ENCODE results near the gene C17orf107.
"Not testable (repeated sequence)": the region's sequence is repeated elsewhere in the genome, so short reads cannot be mapped to it uniquely, and the experiment has no call there.

Gene C17orf107

DNA sequence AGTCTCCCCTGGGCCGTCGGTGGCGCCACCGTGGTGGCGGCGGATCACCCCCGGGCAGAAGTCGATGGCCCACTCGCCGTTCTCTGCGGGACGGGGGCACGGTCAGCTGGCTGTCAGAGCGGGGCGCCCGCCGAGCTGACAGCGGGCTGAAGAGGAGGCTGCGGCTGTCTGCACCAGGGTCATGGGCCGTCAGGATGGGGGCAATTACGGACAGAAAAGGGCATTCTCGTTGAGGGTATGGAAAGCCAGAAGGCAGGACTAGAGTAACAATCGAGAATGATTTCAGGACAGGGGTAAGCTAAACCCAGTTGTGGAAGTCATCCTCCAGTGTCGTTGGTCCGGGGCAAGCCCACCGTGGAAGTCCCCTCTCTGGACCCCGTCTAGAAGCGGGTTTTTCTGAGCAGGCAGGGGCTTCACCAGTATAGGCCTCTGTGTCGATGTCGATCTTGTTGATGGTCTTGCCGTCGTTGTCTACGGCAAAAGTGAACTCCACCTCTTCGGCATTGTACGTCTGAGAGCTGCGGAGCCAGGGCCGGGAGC, 1.8 kb downstream of the C17orf107 start:
- Mint-ChIP-seq H3K27ac (no peak overlapping the region), H3K4me3 (peak overlapping the region; percentile 87), H3K36me3 (ENCODE audit: low read depth) (peaks cover 1% of the 10 kb centered on the region), H3K27me3 (no peaks in the 10 kb centered on the region), H3K4me1 (ENCODE audit: low read depth) (peaks cover 45% of the 10 kb centered on the region), H3K9me3 (no peaks in the 10 kb centered on the region)

DNA sequence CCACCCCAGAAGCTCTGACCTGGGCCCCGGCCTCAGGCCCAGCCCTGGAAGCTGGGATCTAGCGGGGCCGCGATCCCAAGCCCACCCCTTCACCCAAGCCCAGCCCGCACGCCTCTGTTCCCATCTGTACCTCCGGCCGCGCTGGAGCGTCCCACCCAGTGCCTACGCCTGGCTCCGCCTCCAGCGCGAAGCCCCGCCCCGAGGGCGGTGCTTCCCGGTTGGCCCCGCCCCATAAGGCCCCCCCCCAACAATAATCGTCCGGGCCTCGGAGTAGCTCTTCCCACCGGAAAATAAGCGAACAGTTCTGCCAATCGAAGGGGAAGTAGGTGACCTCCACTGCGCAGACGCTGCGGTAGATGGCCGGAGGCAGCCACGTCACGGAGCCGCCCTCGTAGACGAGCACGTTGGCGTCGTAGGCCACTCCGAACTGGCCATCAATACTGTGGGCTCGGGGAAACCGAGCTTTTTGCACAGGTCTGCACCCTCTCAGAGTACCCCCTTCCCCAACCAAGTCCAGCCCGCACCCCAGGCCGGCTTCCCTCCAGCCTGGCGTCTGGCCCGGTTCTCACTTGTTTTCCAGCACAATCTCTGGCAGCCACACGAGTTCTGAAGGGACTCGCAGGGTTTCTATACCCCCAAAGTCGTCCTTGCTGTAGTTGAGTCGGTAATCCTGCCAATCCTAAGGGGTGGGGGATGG, 2.5 kb downstream of the C17orf107 start:
- Mint-ChIP-seq H3K4me3 (peak overlapping the region; percentile 87), H3K36me3 (ENCODE audit: low read depth) (no peaks in the 10 kb centered on the region), H3K9me3 (no peaks in the 10 kb centered on the region)

DNA sequence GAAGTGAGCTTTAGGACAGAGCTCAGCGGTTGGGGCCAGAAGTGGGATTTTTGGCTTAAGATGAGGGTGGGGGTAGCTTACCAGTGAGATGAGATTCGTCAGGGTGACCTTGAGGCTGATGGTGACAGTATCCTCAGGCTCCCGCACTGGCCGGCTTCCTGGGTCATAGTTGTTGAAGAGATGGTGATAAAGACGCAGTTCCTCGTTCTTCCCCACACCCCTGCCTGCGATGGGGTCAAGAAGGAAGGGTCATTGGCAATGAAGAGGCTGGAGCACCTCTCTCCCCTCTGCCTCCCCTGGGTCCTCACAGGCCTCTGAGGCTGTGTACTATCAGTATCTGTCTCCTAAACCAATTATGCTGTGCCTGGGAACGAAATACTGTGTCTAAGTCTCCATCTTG, 3.2 kb downstream of the C17orf107 start:
- peak overlapping the region; percentile 45 for H3K27ac Mint-ChIP-seq
- H3K36me3 Mint-ChIP-seq (ENCODE audit: low read depth) = no peaks in the 10 kb centered on the region
- H3K27me3 Mint-ChIP-seq = no peaks in the 10 kb centered on the region
- peaks cover 45% of the 10 kb centered on the region for H3K4me1 Mint-ChIP-seq (ENCODE audit: low read depth)
- no peak overlapping the region for H3K4me3 Mint-ChIP-seq
- no peaks in the 10 kb centered on the region for H3K9me3 Mint-ChIP-seq

More for the DNA sequence above, 2.5 kb downstream of the C17orf107 start:
- Mint-ChIP-seq H3K27me3 (no peaks in the 10 kb centered on the region), H3K27ac (no peak overlapping the region), H3K4me1 (ENCODE audit: low read depth) (peaks cover 45% of the 10 kb centered on the region)

DNA sequence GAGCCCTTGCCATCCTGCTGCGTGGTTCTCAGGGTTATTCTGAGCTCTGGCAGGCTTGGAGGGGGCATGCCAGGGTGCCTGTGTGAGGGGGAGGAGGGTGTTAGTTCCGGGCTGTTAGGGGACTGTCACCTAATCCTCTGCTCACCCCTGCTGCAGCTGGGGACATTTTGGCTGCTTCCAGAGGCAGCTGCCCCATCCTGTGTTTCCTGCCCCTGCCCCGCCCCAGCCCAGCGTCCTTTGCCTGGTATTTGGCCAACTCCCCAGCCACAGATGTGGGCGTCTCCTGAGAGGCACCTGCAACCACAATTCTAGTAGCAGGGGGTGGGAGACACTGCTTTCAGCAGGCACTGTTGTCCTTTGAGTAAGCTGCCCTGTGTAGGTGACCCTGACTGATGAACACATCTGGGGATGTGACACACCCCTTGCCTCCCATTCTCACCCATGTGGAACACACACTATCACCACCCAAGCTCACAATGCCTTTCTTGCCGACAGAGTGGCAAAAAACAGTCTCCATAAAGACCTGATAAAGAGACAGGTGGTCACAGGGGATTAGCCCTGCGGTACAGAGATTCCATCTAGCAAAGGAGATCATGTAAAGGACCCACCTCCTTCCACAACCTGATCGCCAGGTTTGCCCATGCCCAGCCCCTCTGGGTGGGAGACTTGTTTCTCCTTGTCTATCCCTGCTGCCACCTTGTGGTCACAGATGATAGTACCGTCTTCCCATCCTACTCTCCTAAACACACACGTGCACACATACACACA, 3.9 kb downstream of the C17orf107 start, which contains the start of gene CHRNE:
Gene CHRNE, minus strand, starts transcription at position 48 of the 768 bp plus-strand sequence. Its CDS starts 35 bp downstream, at position 13.
- Mint-ChIP-seq H3K4me3 (peak within 1 kb of the TSS; percentile 70), H3K27me3 (no peaks in the 10 kb centered on the region), H3K27ac (peak within 1 kb of the TSS; percentile 54), H3K9me3 (no peaks in the 10 kb centered on the region), H3K36me3 (ENCODE audit: low read depth) (no peaks in the 10 kb centered on the region), H3K4me1 (ENCODE audit: low read depth) (peaks cover 44% of the 10 kb centered on the region)

DNA sequence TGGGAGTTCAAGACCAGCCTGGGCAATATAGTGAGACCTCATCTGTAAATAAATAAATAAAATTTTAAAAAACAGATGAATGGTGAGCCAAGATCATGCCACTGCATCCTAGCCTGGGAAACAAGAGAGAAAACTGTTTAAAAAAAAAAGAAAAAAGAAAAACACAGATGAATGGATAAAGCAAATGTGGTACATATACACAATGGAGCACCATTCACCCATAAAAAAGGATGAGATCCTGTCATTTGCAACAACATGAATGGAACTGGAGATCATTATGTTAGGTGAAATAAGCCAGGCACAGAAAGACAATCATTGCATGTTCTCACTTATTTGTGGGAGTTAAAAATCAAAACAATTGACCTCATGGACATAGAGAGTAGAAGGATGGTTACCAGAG, 7.3 kb downstream of the C17orf107 start:
- not testable (repeated sequence) for H3K36me3 Mint-ChIP-seq (ENCODE audit: low read depth); H3K9me3 Mint-ChIP-seq

DNA sequence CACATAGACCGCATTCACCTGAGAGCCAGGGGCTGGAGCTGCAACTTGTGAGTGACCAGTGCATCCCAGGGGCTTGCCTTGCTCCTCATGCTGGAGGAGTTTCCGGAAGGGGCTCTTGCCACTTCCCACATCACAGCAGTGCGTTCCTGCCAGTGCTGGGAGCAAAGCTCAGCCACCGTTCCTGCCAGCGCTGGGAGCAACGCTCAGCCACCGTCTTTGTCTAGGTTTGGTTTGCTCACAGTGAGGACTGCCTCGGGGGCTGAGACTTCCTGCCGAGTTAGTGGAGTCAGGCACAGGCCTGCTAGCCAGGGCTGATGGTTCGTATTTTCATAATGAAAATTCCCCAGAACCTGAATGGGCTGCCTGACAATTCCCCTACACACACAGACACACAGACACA, 9.0 kb downstream of the C17orf107 start:
- H3K36me3 Mint-ChIP-seq (ENCODE audit: low read depth) = no peaks in the 10 kb centered on the region
- no peaks in the 10 kb centered on the region for H3K9me3 Mint-ChIP-seq
- no peak overlapping the region for H3K4me3 Mint-ChIP-seq
- H3K27ac Mint-ChIP-seq = no peak overlapping the region
- no peaks in the 10 kb centered on the region for H3K27me3 Mint-ChIP-seq
- H3K4me1 Mint-ChIP-seq (ENCODE audit: low read depth) = peaks cover 5% of the 10 kb centered on the region

More for the DNA sequence above, 7.3 kb downstream of the C17orf107 start:
- H3K4me1 Mint-ChIP-seq (ENCODE audit: low read depth) = peaks cover 19% of the 10 kb centered on the region
- not testable (repeated sequence) for H3K27ac Mint-ChIP-seq, H3K27me3 Mint-ChIP-seq, H3K4me3 Mint-ChIP-seq

DNA sequence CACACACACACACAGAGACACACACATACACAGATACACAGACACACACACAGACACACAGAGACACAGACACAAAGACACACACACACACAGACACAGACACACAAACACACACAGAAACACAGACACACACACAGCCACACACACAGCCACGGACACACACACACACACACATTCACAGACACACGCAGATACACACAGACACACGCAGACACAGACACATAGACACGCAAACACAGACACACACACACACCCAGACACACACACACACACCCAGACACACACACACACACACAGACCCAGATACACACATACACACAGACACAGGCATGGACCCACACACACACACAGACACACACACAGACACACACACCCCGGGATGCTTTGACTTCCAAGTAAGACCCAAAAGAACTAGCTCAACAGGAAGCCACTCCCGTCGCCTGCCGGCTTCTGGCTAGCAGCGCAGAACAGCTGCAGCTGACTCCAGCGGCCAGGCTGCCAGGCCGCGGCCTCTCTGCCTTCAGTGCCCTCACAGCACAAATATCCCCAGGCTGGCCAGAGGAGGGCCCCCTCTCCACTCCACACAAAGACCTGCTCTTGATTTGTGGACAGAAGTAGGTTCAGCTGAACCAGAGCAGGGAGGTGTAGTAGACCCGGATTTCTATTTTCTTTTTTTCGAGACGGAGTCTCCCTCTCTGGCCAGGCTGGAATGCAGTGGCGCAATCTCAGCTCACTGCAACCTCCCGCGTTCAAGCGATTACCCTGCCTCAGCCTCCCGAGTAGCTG, 9.6 kb downstream of the C17orf107 start:
- H3K36me3 Mint-ChIP-seq (ENCODE audit: low read depth) = no peaks in the 10 kb centered on the region
- H3K27me3 Mint-ChIP-seq = no peaks in the 10 kb centered on the region
- H3K27ac Mint-ChIP-seq = no peak overlapping the region
- H3K4me1 Mint-ChIP-seq (ENCODE audit: low read depth) = no peaks in the 10 kb centered on the region
- no peaks in the 10 kb centered on the region for H3K9me3 Mint-ChIP-seq
- H3K4me3 Mint-ChIP-seq = no peak overlapping the region

DNA sequence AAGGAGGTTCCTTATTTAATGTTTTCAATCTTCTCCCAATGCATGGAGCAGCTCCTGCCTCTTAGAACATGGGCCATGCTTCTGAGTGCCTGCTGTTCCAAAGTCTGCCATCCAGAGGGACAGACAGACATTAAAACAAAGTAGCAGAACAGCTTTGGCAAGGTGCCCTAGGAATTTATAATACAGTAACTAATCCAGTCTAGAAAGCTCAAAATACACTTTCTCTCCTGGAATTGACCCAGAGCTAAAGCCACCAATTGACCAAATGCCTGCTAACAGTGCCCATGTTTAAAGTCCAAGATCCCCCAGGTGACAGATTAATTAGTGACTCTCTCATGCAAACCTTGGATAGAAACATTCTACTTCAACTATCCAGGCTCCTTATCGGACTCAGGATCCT, 14.7 kb downstream of the C17orf107 start:
- Mint-ChIP-seq H3K36me3 (ENCODE audit: low read depth) (no peaks in the 10 kb centered on the region), H3K27ac (no peak overlapping the region), H3K9me3 (no peaks in the 10 kb centered on the region)

DNA sequence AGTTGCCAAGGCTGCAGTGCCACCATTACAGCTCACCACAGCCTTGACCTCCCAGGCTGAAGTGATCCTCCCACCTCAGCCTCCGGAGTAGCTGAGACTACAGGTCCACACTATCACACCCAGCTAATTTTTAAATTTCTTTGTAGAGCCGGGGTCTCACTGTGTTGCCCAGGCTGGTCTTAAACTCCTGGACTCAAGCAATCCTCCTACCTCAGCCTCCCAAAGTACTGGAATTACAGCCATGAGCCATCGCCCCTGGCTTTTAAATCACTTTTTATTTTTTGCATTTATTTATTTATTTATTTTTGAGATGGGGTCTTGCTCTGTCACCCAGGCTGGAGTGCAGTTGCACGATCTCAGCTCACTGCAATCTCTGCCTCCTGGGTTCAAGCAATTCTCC, 15.2 kb downstream of the C17orf107 start:
- not testable (repeated sequence) for H3K4me1 Mint-ChIP-seq (ENCODE audit: low read depth); H3K4me3 Mint-ChIP-seq; H3K36me3 Mint-ChIP-seq (ENCODE audit: low read depth); H3K27me3 Mint-ChIP-seq; H3K9me3 Mint-ChIP-seq; H3K27ac Mint-ChIP-seq

More for the DNA sequence above, 14.7 kb downstream of the C17orf107 start:
- H3K4me3 Mint-ChIP-seq = no peak overlapping the region
- no peaks in the 10 kb centered on the region for H3K4me1 Mint-ChIP-seq (ENCODE audit: low read depth)
- H3K27me3 Mint-ChIP-seq = no peaks in the 10 kb centered on the region

DNA sequence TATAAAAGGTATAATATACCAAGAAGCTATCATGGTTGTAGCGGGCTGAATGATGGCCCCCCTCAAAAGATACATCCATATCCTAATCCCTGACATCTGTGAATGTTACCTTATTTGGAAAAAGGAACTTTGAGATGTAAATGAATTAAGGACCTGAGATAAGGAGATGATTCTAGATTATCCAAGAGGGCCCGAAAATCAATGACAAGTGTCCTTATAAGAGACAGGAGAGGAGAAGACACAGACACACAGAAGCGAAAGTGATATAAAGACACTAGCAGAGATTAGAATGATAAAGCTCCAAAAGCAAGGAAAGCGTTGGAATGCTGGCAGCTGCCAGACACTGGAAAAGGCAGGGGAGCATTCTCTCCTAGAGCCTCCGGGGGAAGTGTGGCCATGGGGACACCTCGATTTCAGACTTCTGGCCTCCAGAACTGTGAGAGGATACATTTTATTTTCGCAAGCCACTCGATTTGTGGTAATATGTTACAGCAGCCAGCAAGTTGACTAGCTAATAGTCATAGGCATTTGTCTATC, 20.2 kb downstream of the C17orf107 start:
- no peak overlapping the region for H3K4me3 Mint-ChIP-seq
- H3K9me3 Mint-ChIP-seq = no peaks in the 10 kb centered on the region
- H3K27me3 Mint-ChIP-seq = no peaks in the 10 kb centered on the region
- no peaks in the 10 kb centered on the region for H3K36me3 Mint-ChIP-seq (ENCODE audit: low read depth)
- H3K27ac Mint-ChIP-seq = no peak overlapping the region
- H3K4me1 Mint-ChIP-seq (ENCODE audit: low read depth) = peaks cover 3% of the 10 kb centered on the region

DNA sequence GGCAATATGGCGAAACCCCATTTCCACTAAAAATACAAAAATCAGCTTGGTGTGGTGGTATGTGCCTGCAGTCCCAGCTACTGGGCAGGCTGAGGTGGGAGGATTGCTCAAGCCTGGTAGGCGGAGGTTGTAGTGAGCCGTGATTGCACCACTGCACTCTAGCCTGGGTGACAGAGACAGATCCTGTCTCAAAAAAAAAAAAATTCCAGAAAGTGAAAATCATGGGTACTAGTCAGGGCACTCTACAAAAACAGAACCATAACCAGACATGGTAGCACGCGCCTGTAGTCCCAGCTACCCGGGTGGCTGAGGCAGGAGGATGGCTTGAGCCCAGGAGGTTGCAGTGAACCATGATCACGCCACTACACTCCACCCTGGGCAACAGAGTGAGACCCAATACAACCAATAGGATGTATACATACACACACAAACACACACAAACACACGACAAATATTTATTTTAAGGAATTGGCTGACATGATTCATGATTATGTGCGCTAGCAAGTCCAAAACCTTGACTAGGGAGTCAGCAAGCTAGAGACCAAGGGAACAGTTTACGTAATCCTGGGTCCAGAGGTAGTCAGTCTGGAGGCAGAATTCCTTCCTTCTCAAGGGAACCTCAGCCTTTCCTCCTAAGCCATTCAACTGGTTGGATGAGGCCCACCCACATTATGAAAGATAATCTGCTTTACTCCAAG, 21.2 kb downstream of the C17orf107 start:
- H3K36me3 Mint-ChIP-seq (ENCODE audit: low read depth) = no peaks in the 10 kb centered on the region
- no peak overlapping the region for H3K4me3 Mint-ChIP-seq
- no peaks in the 10 kb centered on the region for H3K27me3 Mint-ChIP-seq
- H3K9me3 Mint-ChIP-seq = no peaks in the 10 kb centered on the region
- peaks cover 3% of the 10 kb centered on the region for H3K4me1 Mint-ChIP-seq (ENCODE audit: low read depth)
- no peak overlapping the region for H3K27ac Mint-ChIP-seq

DNA sequence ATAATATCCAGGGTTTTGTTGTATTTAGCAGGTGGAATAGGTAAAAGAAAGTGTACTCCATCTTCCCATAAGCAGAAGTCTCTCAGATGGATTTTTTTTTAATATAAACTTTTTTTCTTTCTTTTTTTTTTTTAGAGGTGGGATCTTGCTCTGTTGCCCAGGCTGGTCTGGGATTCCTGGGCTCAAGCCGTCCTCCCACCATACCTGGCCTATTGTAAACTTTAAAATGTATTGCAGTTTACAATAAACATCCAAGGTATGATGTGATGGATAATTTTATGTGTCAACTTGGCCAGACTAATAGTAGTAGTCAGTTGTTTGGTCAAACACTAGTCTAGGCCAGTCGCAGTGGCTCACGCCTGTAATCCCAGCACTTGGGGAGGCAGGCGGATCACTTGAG, 22.0 kb downstream of the C17orf107 start:
- no peaks in the 10 kb centered on the region for H3K36me3 Mint-ChIP-seq (ENCODE audit: low read depth)
- no peak overlapping the region for H3K27ac Mint-ChIP-seq
- H3K4me3 Mint-ChIP-seq = no peak overlapping the region
- H3K4me1 Mint-ChIP-seq (ENCODE audit: low read depth) = peaks cover 4% of the 10 kb centered on the region
- no peaks in the 10 kb centered on the region for H3K9me3 Mint-ChIP-seq
- no peaks in the 10 kb centered on the region for H3K27me3 Mint-ChIP-seq

DNA sequence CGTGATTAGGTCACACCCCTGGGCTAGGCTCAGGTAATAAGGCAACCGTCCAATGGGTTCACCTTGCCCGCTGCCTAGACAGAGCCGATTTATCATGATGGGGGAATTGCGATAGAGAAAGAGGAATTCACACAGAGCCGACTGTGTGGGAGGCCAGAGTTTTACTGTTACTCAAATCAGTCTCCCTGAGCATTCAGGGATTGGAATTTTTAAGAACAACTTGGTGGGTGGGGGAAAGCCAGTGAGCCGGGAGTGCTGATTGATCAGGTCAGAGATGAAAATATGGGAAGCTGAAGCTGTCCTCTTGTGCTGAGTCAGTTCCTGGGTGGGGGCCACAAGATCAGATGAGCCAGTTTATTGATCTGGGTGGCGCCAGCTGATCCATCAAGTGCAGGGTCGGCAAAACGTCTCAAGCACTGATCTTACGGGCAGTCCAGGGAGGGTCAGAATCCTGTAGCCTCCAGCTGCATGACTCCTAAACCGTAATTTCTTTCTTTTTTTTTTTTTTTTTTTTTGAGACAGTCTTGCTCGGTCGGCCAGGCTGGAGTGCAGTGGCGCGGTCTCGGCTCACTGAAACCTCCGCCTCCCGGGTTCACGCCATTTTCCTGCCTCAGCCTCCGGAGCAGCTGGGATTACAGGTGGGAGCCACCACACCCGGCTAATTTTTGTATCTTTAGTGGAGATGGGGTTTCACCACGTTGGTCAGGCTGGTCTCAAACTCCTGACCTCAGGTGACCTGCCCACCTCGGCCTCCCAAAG, 27.4 kb downstream of the C17orf107 start:
- H3K27ac Mint-ChIP-seq; H3K4me1 Mint-ChIP-seq (ENCODE audit: low read depth); H3K27me3 Mint-ChIP-seq; H3K4me3 Mint-ChIP-seq; H3K9me3 Mint-ChIP-seq: not testable (repeated sequence)
- peaks cover 18% of the 10 kb centered on the region for H3K36me3 Mint-ChIP-seq (ENCODE audit: low read depth)

DNA sequence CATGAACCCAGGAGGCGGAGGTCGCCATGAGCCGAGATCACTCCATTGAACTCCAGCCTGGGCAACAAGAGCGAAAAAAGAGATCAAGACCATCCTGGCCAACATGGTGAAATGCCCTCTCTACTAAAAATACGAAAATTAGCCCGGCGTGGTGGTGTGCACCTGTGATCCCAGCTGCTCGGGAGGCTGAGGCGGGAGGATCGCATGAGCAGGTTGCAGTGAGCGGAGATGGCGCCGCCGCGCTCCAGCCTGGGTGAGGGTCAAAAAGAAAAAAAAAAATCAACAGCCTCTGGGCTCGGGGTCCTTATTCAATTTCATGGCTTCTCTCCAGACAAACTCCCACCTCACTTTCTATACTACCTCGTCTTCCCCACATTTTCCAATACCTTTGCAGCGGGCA, 29.5 kb downstream of the C17orf107 start:
- Mint-ChIP-seq H3K9me3 (no peaks in the 10 kb centered on the region), H3K27ac (no peak overlapping the region), H3K36me3 (ENCODE audit: low read depth) (peaks cover 18% of the 10 kb centered on the region), H3K27me3 (no peaks in the 10 kb centered on the region), H3K4me3 (no peak overlapping the region), H3K4me1 (ENCODE audit: low read depth) (peaks cover 10% of the 10 kb centered on the region)
